CD4-positive, alpha-beta T cell treated with Interleukin-6 at 100 ng/mL for 8 hours (primary cell): ENCODE results near the gene ORMDL2.
"Not testable (repeated sequence)": the region's sequence is repeated elsewhere in the genome, so short reads cannot be mapped to it uniquely, and the experiment has no call there.

Source experiments
- DNase-seq: peaks from one replicate; pipeline ENCODE4 v3.0.0-alpha.2; 2020; ENCODE audit warnings: mixed read lengths, low spot score

Gene ORMDL2

GRCh38 chr12:55852740-55853139 lies 34.9 kb downstream of the ORMDL2 start:
- DNase-seq = no peak

GRCh38 chr12:55861396-55861795 lies 43.6 kb downstream of the ORMDL2 start:
- DNase-seq = no peak

GRCh38 chr12:55861871-55862270 lies 44.0 kb downstream of the ORMDL2 start:
- no peak for DNase-seq

GRCh38 chr12:55862286-55862685 lies 44.4 kb downstream of the ORMDL2 start:
- no peak for DNase-seq

GRCh38 chr12:55862931-55863330 lies 45.1 kb downstream of the ORMDL2 start:
- not testable (repeated sequence) for DNase-seq

GRCh38 chr12:55865327-55865726 lies 47.5 kb downstream of the ORMDL2 start:
- no peak for DNase-seq

GRCh38 chr12:55866454-55867004 lies 48.7 kb downstream of the ORMDL2 start:
- DNase-seq = not testable (repeated sequence)
